WTC11 (cell line): Measurements from ENCODE around the gene RTBDN. TPM values are rescaled to one million over a fixed set of nuclear protein-coding genes. Genes with fewer than 3 reads are reported as not detected.

Experiments used
- ATAC-seq: fragments of 200-7000 bp; cut with Tn5 transposase; 2 replicates; pipeline ENCODE4 v1.10.0; 2021; ENCODE audit warnings: mild to moderate bottlenecking, moderate library complexity
- CTCF ChIA-PET: fragments of 300-600 bp; sonication (Branson Sonifier 250); formaldehyde crosslinking; loops from one replicate; lab custom pipeline; 2021; ENCODE audit warnings: antibody characterized with exemption; lab: Charles Lee
- POLR2A ChIA-PET: fragments of 350-600 bp; sonication (Branson Sonifier 250); formaldehyde crosslinking; loops from one replicate; lab custom pipeline; 2021; ENCODE audit warnings: antibody characterized with exemption; lab: Charles Lee
- DNase-seq: peaks from one replicate; pipeline ENCODE4 v3.0.0; 2021; ENCODE audit warnings: low spot score
- H3K27ac Mint-ChIP-seq: 2 replicates; pipeline ENCODE4 v1.8.0; 2021; ENCODE audit warnings: mixed read lengths
- H3K27me3 Mint-ChIP-seq: 2 replicates; pipeline ENCODE4 v1.8.0; 2021; ENCODE audit warnings: low read depth, mild to moderate bottlenecking, moderate library complexity, mixed read lengths
- H3K36me3 Mint-ChIP-seq: 2 replicates; pipeline ENCODE4 v1.8.0; 2021; ENCODE audit warnings: mixed read lengths
- H3K4me1 Mint-ChIP-seq: 2 replicates; pipeline ENCODE4 v1.8.0; 2022; ENCODE audit warnings: mixed read lengths
- H3K4me3 Mint-ChIP-seq: 2 replicates; pipeline ENCODE4 v1.8.0; 2021; ENCODE audit warnings: mild to moderate bottlenecking, moderate library complexity, mixed read lengths
- H3K9me3 Mint-ChIP-seq: 2 replicates; pipeline ENCODE4 v1.8.0; 2021; ENCODE audit warnings: mixed read lengths
- AR ChIP-seq: fragments of 250-450 bp; sonication (Bioruptor Pico); IDR thresholded peaks from 2 replicates; pipeline ENCODE4 v1.9.0; 2021; ENCODE audit warnings: mild to moderate bottlenecking
- CTCF ChIP-seq: fragments of 200-600 bp; IDR thresholded peaks from 2 replicates; pipeline ENCODE4 v1.8.0; 2022; ENCODE audit warnings: antibody characterized with exemption
- E2F4 ChIP-seq: sonication (generic); formaldehyde crosslinking; IDR thresholded peaks from 2 replicates; pipeline ENCODE4 v1.8.1; 2022; ENCODE audit warnings: low read depth, mild to moderate bottlenecking, moderate library complexity, missing genetic modification reagents, borderline replicate concordance
- FOXK1 ChIP-seq: sonication (generic); formaldehyde crosslinking; IDR thresholded peaks from 2 replicates; pipeline ENCODE4 v1.8.0; 2022; ENCODE audit warnings: mild to moderate bottlenecking, moderate library complexity, missing genetic modification reagents
- GABPB1 ChIP-seq: sonication (generic); formaldehyde crosslinking; IDR thresholded peaks from 2 replicates; pipeline ENCODE4 v1.8.1; 2023; ENCODE audit warnings: mild to moderate bottlenecking, missing genetic modification reagents
- GRHL2 ChIP-seq: fragments of 250-450 bp; sonication (Bioruptor Pico); IDR thresholded peaks from 2 replicates; pipeline ENCODE4 v1.8.0; 2022; ENCODE audit warnings: mild to moderate bottlenecking, moderate library complexity; ENCODE audit not compliant: insufficient replicate concordance, severe bottlenecking
- HMGXB4 ChIP-seq: sonication (generic); formaldehyde crosslinking; IDR thresholded peaks from 2 replicates; pipeline ENCODE4 v1.8.1; 2023; ENCODE audit warnings: mild to moderate bottlenecking, moderate library complexity, missing genetic modification reagents
- IRF2 ChIP-seq: sonication (generic); formaldehyde crosslinking; IDR thresholded peaks from 2 replicates; pipeline ENCODE4 v1.8.0; 2022; ENCODE audit warnings: low read depth, missing genetic modification reagents, borderline replicate concordance
- KAT7 ChIP-seq: sonication (generic); formaldehyde crosslinking; IDR thresholded peaks from 2 replicates; pipeline ENCODE4 v1.8.1; 2023; ENCODE audit warnings: missing genetic modification reagents, mild to moderate bottlenecking, borderline replicate concordance
- MXD4 ChIP-seq: fragments of 250-450 bp; sonication (Bioruptor Pico); IDR thresholded peaks from 2 replicates; pipeline ENCODE4 v1.8.0; 2021; ENCODE audit warnings: mild to moderate bottlenecking, moderate library complexity, borderline replicate concordance
- NFATC4 ChIP-seq: fragments of 250-450 bp; sonication (Bioruptor Pico); IDR thresholded peaks from 2 replicates; pipeline ENCODE4 v1.9.0; 2021; ENCODE audit warnings: mild to moderate bottlenecking
- NFYB ChIP-seq: sonication (generic); formaldehyde crosslinking; conservative IDR thresholded peaks from 2 replicates; pipeline ENCODE4 v1.8.0; 2022; ENCODE audit warnings: low read depth, missing genetic modification reagents
- NR1H2 ChIP-seq: sonication (generic); formaldehyde crosslinking; IDR thresholded peaks from 2 replicates; pipeline ENCODE4 v1.9.0; 2021; ENCODE audit warnings: mild to moderate bottlenecking, moderate library complexity, missing genetic modification reagents
- PREB ChIP-seq: sonication (generic); formaldehyde crosslinking; IDR thresholded peaks from 2 replicates; pipeline ENCODE4 v1.8.1; 2022; ENCODE audit warnings: mild to moderate bottlenecking, missing genetic modification reagents, moderate library complexity, borderline replicate concordance
- STAT6 ChIP-seq: sonication (generic); formaldehyde crosslinking; conservative IDR thresholded peaks from 2 replicates; pipeline ENCODE4 v1.8.1; 2023; ENCODE audit warnings: mild to moderate bottlenecking, low read depth, missing genetic modification reagents, moderate library complexity
- TP53 ChIP-seq: sonication (generic); formaldehyde crosslinking; IDR thresholded peaks from 2 replicates; pipeline ENCODE4 v1.8.1; 2023; ENCODE audit warnings: mild to moderate bottlenecking, missing genetic modification reagents
- USF1 ChIP-seq: sonication (generic); formaldehyde crosslinking; IDR thresholded peaks from 2 replicates; pipeline ENCODE4 v1.8.0; 2022; ENCODE audit warnings: mild to moderate bottlenecking, missing genetic modification reagents
- ZMAT4 ChIP-seq: fragments of 250-450 bp; sonication (Bioruptor Pico); IDR thresholded peaks from 2 replicates; pipeline ENCODE4 v1.9.0; 2021; ENCODE audit warnings: mild to moderate bottlenecking
- ZNF281 ChIP-seq: sonication (generic); formaldehyde crosslinking; IDR thresholded peaks from 2 replicates; pipeline ENCODE4 v1.8.0; 2023; ENCODE audit warnings: mild to moderate bottlenecking, missing genetic modification reagents
- total RNA-seq: library from RNA; stranded (reverse); gene quantifications from 3 replicates; pipeline ENCODE4 v1.2.3, GENCODE V29; 2021

Gene RTBDN
- total RNA-seq, 1 experiment from 2014 or later: 2.4 TPM

- Mint-ChIP-seq H3K4me3 (peak overlapping the region; percentile 84), H3K9me3 (no peaks in the 10 kb centered on the region), H3K36me3 (peaks cover 4% of the 10 kb centered on the region; the same call in 1 of the 2 replicates), H3K27ac (no peak overlapping the region), H3K4me1 (peaks cover 39% of the 10 kb centered on the region), H3K27me3 (peaks cover 32% of the 10 kb centered on the region)
- DNase-seq (peak; percentile 80), ATAC-seq (no peak)
- POLR2A ChIA-PET: interaction anchor here (0.6 to 3.1 kb wide), 16 partner anchors 9 to 173 kb away, joined by 3 to 29 read pairs (median 3); partner anchors contain the start of genes DNASE2, HOOK2, PRDX2 and RNASEH2A
- CTCF ChIA-PET: interaction anchor here (0.6 to 14.0 kb wide), 19 partner anchors 9 to 1328 kb away, joined by 3 to 341 read pairs (median 4); partner anchors contain the start of genes HOOK2, PRDX2 and THSD8
- no peak for TF ChIP-seq NR1H2 (CRISPR knock-in tag)
- no peak for TF ChIP-seq NFYB (CRISPR knock-in tag)
- no peak for TF ChIP-seq E2F4 (CRISPR knock-in tag)
- no peak for TF ChIP-seq CTCF
- no peak for TF ChIP-seq MXD4 (CRISPR knock-in tag)
- no peak for TF ChIP-seq KAT7 (CRISPR knock-in tag)
- no peak for TF ChIP-seq NFATC4
- no peak for TF ChIP-seq STAT6
- no peak for TF ChIP-seq TP53
- TF ChIP-seq FOXK1: no peak; the same call in 1 of the 2 replicates
- no peak for TF ChIP-seq AR (CRISPR knock-in tag)
- no peak for TF ChIP-seq PREB (CRISPR knock-in tag)
- TF ChIP-seq HMGXB4 (CRISPR knock-in tag): peak; percentile 74; the same call in 1 of the 2 replicates
- 0 out of 2 replicates have a peak, but pooled peaks have one; percentile 28 for TF ChIP-seq GABPB1 (CRISPR knock-in tag)
- TF ChIP-seq ZNF281 (CRISPR knock-in tag): no peak
- TF ChIP-seq USF1 (CRISPR knock-in tag): peak; percentile 57
- no peak for TF ChIP-seq ZMAT4 (CRISPR knock-in tag)
- no peak for TF ChIP-seq IRF2
- no peak for TF ChIP-seq GRHL2 (CRISPR knock-in tag)
These were observed 42.1 kb downstream of the RTBDN start for GRCh38 chr19:12792051-12792852.
